PC-3 (cell line): ENCODE measurements around the gene CTNNA2. TPM values are rescaled to one million over a fixed set of nuclear protein-coding genes. Genes with fewer than 3 reads are reported as not detected.

ENCODE experiments used
- ATAC-seq: fragments of 200-7000 bp; cut with Tn5 transposase; 2 replicates; pipeline ENCODE4 v1.9.1; 2020; ENCODE audit warnings: mild to moderate bottlenecking, moderate library complexity
- BruUV-seq: library from RNA; stranded (reverse); fragments of 400-500 nt; replicated peaks from 2 replicates; lab custom pipeline; 2021; lab: Mats Ljungman, UMichigan
- CTCF ChIA-PET: fragments of 300-600 bp; sonication (Branson Sonifier 250); formaldehyde crosslinking; loops from one replicate; lab custom pipeline; 2022; ENCODE audit warnings: antibody characterized with exemption; lab: Charles Lee
- POLR2A ChIA-PET: fragments of 300-600 bp; sonication (Branson Sonifier 250); formaldehyde crosslinking; loops from one replicate; lab custom pipeline; 2022; ENCODE audit warnings: antibody characterized with exemption; ENCODE audit not compliant: unreplicated experiment; lab: Charles Lee
- DNase-seq: peaks from one replicate; pipeline ENCODE4 v3.0.0-alpha.2; 2015
- H2AFZ ChIP-seq: fragments of 300-600 bp; sonication (generic); 2 replicates; pipeline ENCODE4 v1.6.0; 2016; ENCODE audit warnings: antibody characterized with exemption, low read length
- H3F3A ChIP-seq: fragments of 300-600 bp; sonication (generic); one replicate; pipeline ENCODE4 v1.6.0; 2017; ENCODE audit warnings: antibody characterized with exemption, low read length, control low read depth, mild to moderate bottlenecking; ENCODE audit not compliant: unreplicated experiment
- H3K27ac ChIP-seq: fragments of 300-600 bp; sonication (generic); 2 replicates; pipeline ENCODE4 v1.5.1; 2016; ENCODE audit warnings: mild to moderate bottlenecking, low read length
- H3K27me3 ChIP-seq: fragments of 300-600 bp; sonication (generic); 2 replicates; pipeline ENCODE4 v1.6.1; 2016; ENCODE audit warnings: low read length, mixed read lengths
- H3K36me3 ChIP-seq: fragments of 300-600 bp; sonication (generic); 2 replicates; pipeline ENCODE4 v1.6.1; 2016; ENCODE audit warnings: low read depth, mixed run types, low read length, mixed read lengths
- H3K4me1 ChIP-seq: fragments of 300-600 bp; sonication (generic); 2 replicates; pipeline ENCODE4 v1.5.1; 2016; ENCODE audit warnings: low read length; ENCODE audit not compliant: insufficient read depth
- H3K4me2 ChIP-seq: fragments of 300-600 bp; sonication (generic); 2 replicates; pipeline ENCODE4 v1.6.0; 2016; ENCODE audit warnings: low read length
- H3K4me3 ChIP-seq: fragments of 300-600 bp; sonication (generic); 2 replicates; pipeline ENCODE4 v1.5.1; 2016; ENCODE audit warnings: mild to moderate bottlenecking, low read length, mixed read lengths
- H3K79me2 ChIP-seq: fragments of 300-600 bp; sonication (generic); 2 replicates; pipeline ENCODE4 v1.6.1; 2017; ENCODE audit warnings: low read length, mixed read lengths
- H3K9ac ChIP-seq: fragments of 300-600 bp; sonication (generic); 2 replicates; pipeline ENCODE4 v1.6.0; 2016; ENCODE audit warnings: mild to moderate bottlenecking, low read length
- H3K9me2 ChIP-seq: fragments of 300-600 bp; sonication (generic); replicated peaks from 2 replicates; pipeline ENCODE4 v1.6.1; 2016; ENCODE audit warnings: mixed run types, low read length, mixed read lengths
- H3K9me3 ChIP-seq: fragments of 300-600 bp; sonication (generic); 2 replicates; pipeline ENCODE4 v1.6.1; 2016; ENCODE audit warnings: low read length, mixed read lengths
- H4K20me1 ChIP-seq: fragments of 300-600 bp; sonication (generic); 2 replicates; pipeline ENCODE4 v1.6.1; 2016; ENCODE audit warnings: low read length, mixed read lengths
- EZH2 ChIP-seq: fragments of 300-600 bp; sonication (generic); IDR thresholded peaks from one replicate; pipeline ENCODE4 v1.6.1; 2017; ENCODE audit warnings: antibody characterized with exemption, mild to moderate bottlenecking, low read length; ENCODE audit not compliant: unreplicated experiment
- EZH2phosphoT487 ChIP-seq: fragments of 300-600 bp; sonication (generic); IDR thresholded peaks from 2 replicates; pipeline ENCODE4 v1.6.1; 2018; ENCODE audit warnings: mild to moderate bottlenecking, antibody characterized with exemption, low read length, borderline replicate concordance
- intact Hi-C: fragments of 100-400 bp; cut with micrococcal nuclease; formaldehyde crosslinking; loops from 2 replicates; pipeline ENCODE4 v1.9.0; 2023
- total RNA-seq: library from RNA; depleted of rRNA; stranded (reverse); fragments of >200 nt; gene quantifications from 2 replicates; pipeline ENCODE4 v1.2.3, GENCODE V29; 2014
- TF ChIP-seq, protein P1 (sequence below): fragments of 300-600 bp; sonication (generic); conservative IDR thresholded peaks from 2 replicates; pipeline ENCODE4 v1.5.1; 2017; ENCODE audit warnings: antibody characterized with exemption, low read depth, mild to moderate bottlenecking, low read length

The CTNNA2 gene
- total RNA-seq, 1 experiment from 2014 or later = not detected

- Histone ChIP-seq H3K4me2 (no peak overlapping the region), H3K9ac (no peak overlapping the region), H3K9me3 (no peaks in the 10 kb centered on the region), H3K4me1 (no peaks in the 10 kb centered on the region), H3K4me3 (no peak overlapping the region), H4K20me1 (no peaks in the 10 kb centered on the region), H3F3A (no peaks in the 10 kb centered on the region), H3K36me3 (no peaks in the 10 kb centered on the region), H3K9me2 (no peaks in the 10 kb centered on the region), H3K27me3 (no peaks in the 10 kb centered on the region), H3K79me2 (no peaks in the 10 kb centered on the region), H2AFZ (no peak overlapping the region), H3K27ac (no peak overlapping the region)
- TF ChIP-seq, protein P1, sequence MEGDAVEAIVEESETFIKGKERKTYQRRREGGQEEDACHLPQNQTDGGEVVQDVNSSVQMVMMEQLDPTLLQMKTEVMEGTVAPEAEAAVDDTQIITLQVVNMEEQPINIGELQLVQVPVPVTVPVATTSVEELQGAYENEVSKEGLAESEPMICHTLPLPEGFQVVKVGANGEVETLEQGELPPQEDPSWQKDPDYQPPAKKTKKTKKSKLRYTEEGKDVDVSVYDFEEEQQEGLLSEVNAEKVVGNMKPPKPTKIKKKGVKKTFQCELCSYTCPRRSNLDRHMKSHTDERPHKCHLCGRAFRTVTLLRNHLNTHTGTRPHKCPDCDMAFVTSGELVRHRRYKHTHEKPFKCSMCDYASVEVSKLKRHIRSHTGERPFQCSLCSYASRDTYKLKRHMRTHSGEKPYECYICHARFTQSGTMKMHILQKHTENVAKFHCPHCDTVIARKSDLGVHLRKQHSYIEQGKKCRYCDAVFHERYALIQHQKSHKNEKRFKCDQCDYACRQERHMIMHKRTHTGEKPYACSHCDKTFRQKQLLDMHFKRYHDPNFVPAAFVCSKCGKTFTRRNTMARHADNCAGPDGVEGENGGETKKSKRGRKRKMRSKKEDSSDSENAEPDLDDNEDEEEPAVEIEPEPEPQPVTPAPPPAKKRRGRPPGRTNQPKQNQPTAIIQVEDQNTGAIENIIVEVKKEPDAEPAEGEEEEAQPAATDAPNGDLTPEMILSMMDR = no peak
- TF ChIP-seq EZH2phosphoT487 (no peak), EZH2 (no peak)
- no peak for ATAC-seq
- DNase-seq = no peak
- CTCF ChIA-PET = no interaction called here
- intact Hi-C loops = no loop called here
- no TSS peak for BruUV-seq
- POLR2A ChIA-PET = no interaction called here
Observed at GRCh38 chr2:80579756-80580155, 1066.9 kb downstream of the CTNNA2 start.

DNA sequence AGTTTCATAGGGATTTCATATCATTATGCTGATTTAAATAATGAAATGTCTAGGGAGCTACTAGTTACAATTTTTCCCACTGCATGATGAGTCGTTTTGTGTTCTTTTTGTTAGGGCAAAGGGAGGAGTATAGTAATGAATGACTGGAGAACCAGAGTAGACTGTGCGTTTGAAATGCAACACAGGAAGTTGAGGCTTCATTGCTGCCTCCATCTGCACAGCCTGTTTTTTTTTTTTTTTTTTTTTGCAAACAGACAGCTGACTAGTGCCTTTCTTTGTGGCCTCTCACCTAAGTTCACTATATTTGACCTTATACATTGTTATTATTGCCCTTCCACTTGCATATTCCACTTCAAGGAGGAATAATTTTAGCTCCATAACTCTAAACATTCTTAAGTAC is 1078.4 kb downstream of the CTNNA2 start:
- no peak for DNase-seq
- Histone ChIP-seq H3K9me3 (peaks cover 14% of the 10 kb centered on the region; the same call in 1 of the 2 replicates), H3K27ac (no peak overlapping the region), H3K9ac (no peak overlapping the region), H2AFZ (no peak overlapping the region), H3K4me1 (no peaks in the 10 kb centered on the region), H3F3A (no peaks in the 10 kb centered on the region), H3K36me3 (no peaks in the 10 kb centered on the region), H3K4me2 (no peak overlapping the region), H3K9me2 (no peaks in the 10 kb centered on the region), H3K27me3 (peaks cover 10% of the 10 kb centered on the region; the same call in 1 of the 2 replicates), H3K79me2 (no peaks in the 10 kb centered on the region), H4K20me1 (no peaks in the 10 kb centered on the region), H3K4me3 (no peak overlapping the region)
- TF ChIP-seq EZH2phosphoT487 = no peak
- no peak for TF ChIP-seq EZH2
- TF ChIP-seq, protein P1 = no peak
- ChIA-PET CTCF (no interaction called here), POLR2A (no interaction called here)
- no peak for ATAC-seq
- intact Hi-C loops = no loop called here
- no TSS peak for BruUV-seq

- TF ChIP-seq EZH2phosphoT487 = no peak
- no peak for TF ChIP-seq EZH2
- TF ChIP-seq, protein P1 = no peak
- POLR2A ChIA-PET = no interaction called here
- intact Hi-C loops = no loop called here
- H3K4me1 ChIP-seq = no peaks in the 10 kb centered on the region
- no peak overlapping the region for H3K27ac ChIP-seq
- no peaks in the 10 kb centered on the region for H3K36me3 ChIP-seq
- H3K27me3 ChIP-seq = peaks cover 10% of the 10 kb centered on the region; the same call in 1 of the 2 replicates
- DNase-seq (no peak), ATAC-seq (no peak)
- CTCF ChIA-PET = no interaction called here
- H2AFZ ChIP-seq = no peak overlapping the region
- H3K9me2 ChIP-seq = no peaks in the 10 kb centered on the region
- H3K4me3 ChIP-seq = no peak overlapping the region
- H3K9ac ChIP-seq = no peak overlapping the region
- no peaks in the 10 kb centered on the region for H3K79me2 ChIP-seq
- no peak overlapping the region for H3K4me2 ChIP-seq
- H3K9me3 ChIP-seq = peaks cover 14% of the 10 kb centered on the region; the same call in 1 of the 2 replicates
- no TSS peak for BruUV-seq
- no peaks in the 10 kb centered on the region for H3F3A ChIP-seq
- H4K20me1 ChIP-seq = no peaks in the 10 kb centered on the region
Observed at GRCh38 chr2:80592106-80592505, 1079.3 kb downstream of the CTNNA2 start.
